Neuronal stem cell (in vitro differentiated cells): ENCODE measurements around the gene ZBTB39.
"Not testable (repeated sequence)": the region's sequence is repeated elsewhere in the genome, so short reads cannot be mapped to it uniquely, and the experiment has no call there.

Experiments
- DNase-seq: peaks from one replicate; pipeline ENCODE4 v3.0.0-alpha.2; 2013; ENCODE audit warnings: low spot score
- H2AFZ ChIP-seq: one replicate; pipeline ENCODE4 v1.6.1; 2013; ENCODE audit warnings: mild to moderate bottlenecking, low read length, inconsistent platforms
- H2AK5ac ChIP-seq: 2 replicates; pipeline ENCODE4 v1.6.1; 2013; ENCODE audit warnings: low read depth, mild to moderate bottlenecking, inconsistent platforms, low read length, moderate library complexity, mixed read lengths
- H2BK120ac ChIP-seq: 2 replicates; pipeline ENCODE4 v1.6.1; 2013; ENCODE audit warnings: low read depth, mild to moderate bottlenecking, inconsistent platforms, low read length, moderate library complexity, mixed read lengths
- H2BK12ac ChIP-seq: one replicate; pipeline ENCODE4 v1.6.1; 2013; ENCODE audit warnings: low read length, inconsistent platforms
- H2BK15ac ChIP-seq: 2 replicates; pipeline ENCODE4 v1.6.1; 2013; ENCODE audit warnings: mild to moderate bottlenecking, low read length, inconsistent platforms, mixed read lengths
- H2BK5ac ChIP-seq: one replicate; pipeline ENCODE4 v1.6.1; 2013; ENCODE audit warnings: inconsistent platforms, mild to moderate bottlenecking, low read length, moderate library complexity
- H3K14ac ChIP-seq: one replicate; pipeline ENCODE4 v1.6.1; 2013; ENCODE audit warnings: low read length, inconsistent platforms
- H3K18ac ChIP-seq: 2 replicates; pipeline ENCODE4 v1.6.1; 2013; ENCODE audit warnings: low read length, inconsistent platforms
- H3K23ac ChIP-seq: 2 replicates; pipeline ENCODE4 v1.6.1; 2013; ENCODE audit warnings: low read depth, mild to moderate bottlenecking, mixed read lengths, low read length, inconsistent platforms; ENCODE audit not compliant: poor library complexity
- H3K27ac ChIP-seq: replicated peaks from 3 replicates; pipeline ENCODE4 v1.5.1; 2013; ENCODE audit warnings: low read length, inconsistent platforms
- H3K27me3 ChIP-seq, 3 experiments: 2 replicates each; pipeline ENCODE4 v1.6.1; 2013; ENCODE audit warnings: low read length in 3 of 3, mild to moderate bottlenecking in 2 of 3, inconsistent platforms in 1 of 3, low read depth in 1 of 3, mixed read lengths in 1 of 3, moderate library complexity in 1 of 3; ENCODE audit not compliant: control insufficient read depth in 3 of 3, insufficient read depth in 3 of 3
- H3K36me3 ChIP-seq, 2 donors: replicated peaks in 1 of 2; 2 replicates each; pipeline ENCODE4 v1.6.1; 2013; ENCODE audit warnings: low read length in 2 of 2; ENCODE audit not compliant: control insufficient read depth in 2 of 2, insufficient read depth in 2 of 2
- H3K4ac ChIP-seq: 2 replicates; pipeline ENCODE4 v1.6.1; 2013; ENCODE audit warnings: inconsistent platforms, mild to moderate bottlenecking, low read length, moderate library complexity
- H3K4me1 ChIP-seq, 2 donors: 1 replicate in 1 of 2; 2 replicates in 1 of 2; pipeline ENCODE4 v1.6.1; 2013; ENCODE audit warnings: low read length in 2 of 2, low read depth in 1 of 2; ENCODE audit not compliant: control insufficient read depth in 2 of 2, insufficient read depth in 1 of 2
- H3K4me2 ChIP-seq: one replicate; pipeline ENCODE4 v1.6.1; 2013; ENCODE audit warnings: mild to moderate bottlenecking, low read length, inconsistent platforms; ENCODE audit not compliant: insufficient read depth, poor library complexity, severe bottlenecking
- H3K4me3 ChIP-seq, 2 donors: 2 replicates each; pipeline ENCODE4 v1.5.1; 2013; ENCODE audit warnings: low read length in 2 of 2, mild to moderate bottlenecking in 2 of 2, inconsistent platforms in 1 of 2, moderate library complexity in 1 of 2
- H3K79me1 ChIP-seq: one replicate; pipeline ENCODE4 v1.6.1; 2013; ENCODE audit warnings: low read depth, mild to moderate bottlenecking, inconsistent platforms, low read length, moderate library complexity
- H3K9ac ChIP-seq: one replicate; pipeline ENCODE4 v1.6.1; 2013; ENCODE audit warnings: mild to moderate bottlenecking, low read depth, low read length, inconsistent platforms; ENCODE audit not compliant: poor library complexity
- H3K9me3 ChIP-seq, 2 donors: replicated peaks in 1 of 2; 2 replicates each; pipeline versions ENCODE3 to v1.6.1; 2013; ENCODE audit warnings: low read length in 2 of 2, mild to moderate bottlenecking in 2 of 2, inconsistent platforms in 1 of 2, low read depth in 1 of 2, mixed read lengths in 1 of 2, moderate library complexity in 1 of 2; ENCODE audit not compliant: control insufficient read depth in 2 of 2, insufficient read depth in 1 of 2
- H4K8ac ChIP-seq: one replicate; pipeline ENCODE4 v1.6.1; 2013; ENCODE audit warnings: low read depth, mild to moderate bottlenecking, inconsistent platforms, low read length, moderate library complexity
- H4K91ac ChIP-seq: one replicate; pipeline ENCODE4 v1.6.1; 2013; ENCODE audit warnings: low read length, low read depth, mild to moderate bottlenecking, inconsistent platforms; ENCODE audit not compliant: poor library complexity
- WGBS, 2 donors: extraction: QIAGEN DNeasy Blood & Tissue Kit; methylation state at CpG; one replicate each; pipeline ENCODE4 v1.1.7; 2013; ENCODE audit warnings: missing lambda C conversion rate in 2 of 2, mixed read lengths in 1 of 2; ENCODE audit not compliant: insufficient read length in 2 of 2, insufficient replicate concordance in 1 of 2; ENCODE audit errors: extremely low coverage in 2 of 2; 5-methylcytosine and 5-hydroxymethylcytosine counted together

ZBTB39 gene

DNA sequence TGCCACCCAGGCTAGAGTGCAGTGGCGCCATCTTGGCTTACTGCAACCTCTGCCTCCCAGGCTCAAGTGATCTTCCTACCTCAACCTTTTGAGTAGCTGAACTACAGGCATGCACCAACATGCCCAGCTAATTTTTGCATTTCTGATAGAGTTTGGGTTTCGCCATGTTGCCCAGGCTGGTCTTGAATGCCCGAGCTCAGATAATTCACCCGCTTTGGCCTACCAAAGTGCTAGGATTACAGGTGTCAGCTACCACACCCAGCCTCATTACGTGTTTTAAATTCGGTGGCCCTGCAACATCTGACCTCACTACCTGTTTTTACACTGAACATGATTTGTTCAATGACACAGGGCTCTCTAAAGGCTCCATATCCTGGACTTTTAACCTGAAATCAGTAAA lies 26.1 kb downstream of the ZBTB39 start:
- no peak for DNase-seq
- Histone ChIP-seq H3K4ac (no peak overlapping the region), H3K4me2 (no peak overlapping the region), H3K23ac (no peak overlapping the region), H2AFZ (no peak overlapping the region), H3K79me1 (no peaks in the 10 kb centered on the region), H3K27ac (no peak overlapping the region), H3K4me1 (no peaks in the 10 kb centered on the region), H3K14ac (no peak overlapping the region), H4K91ac (no peak overlapping the region), H2BK5ac (no peak overlapping the region), H4K8ac (no peak overlapping the region), H2BK12ac (no peak overlapping the region), H3K9me3 (no peaks in the 10 kb centered on the region), H3K9ac (no peak overlapping the region), H3K36me3 (peaks cover 0 to 3% of the 10 kb centered on the region in 2 donors), H2BK15ac (no peak overlapping the region), H2AK5ac (no peak overlapping the region), H3K27me3 (no peaks in the 10 kb centered on the region), H3K4me3 (no peak overlapping the region), H3K18ac (no peak overlapping the region), H2BK120ac (no peak overlapping the region)
- WGBS, 2 donors, result no CpG with 5 or more reads among the region's 6 CpGs

DNA sequence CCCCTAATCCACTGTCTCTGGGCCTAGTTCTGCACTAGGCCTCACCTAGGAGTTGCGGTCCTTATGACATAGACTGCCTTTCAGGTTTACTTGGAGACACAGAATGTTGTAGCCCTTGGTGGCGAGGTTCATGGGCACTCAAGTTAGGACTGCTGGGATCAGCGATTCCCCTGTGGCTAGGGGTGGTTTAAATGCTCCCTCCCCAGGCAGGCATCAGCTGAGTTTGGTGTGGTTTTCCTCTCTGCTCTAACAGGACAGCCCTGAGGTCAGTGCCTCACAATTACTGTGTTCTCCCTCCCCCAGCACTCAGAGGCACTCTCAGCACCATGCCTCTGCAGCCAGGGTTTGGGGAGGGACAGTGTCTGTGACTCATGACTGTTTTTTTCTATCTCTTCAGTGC lies 26.7 kb downstream of the ZBTB39 start:
- Histone ChIP-seq H2BK120ac (no peak overlapping the region), H3K4ac (no peak overlapping the region), H3K27me3 (no peaks in the 10 kb centered on the region), H3K9me3 (no peaks in the 10 kb centered on the region), H2BK5ac (no peak overlapping the region), H2AFZ (no peak overlapping the region), H3K27ac (no peak overlapping the region), H3K36me3 (peaks cover 0 to 3% of the 10 kb centered on the region in 2 donors), H4K8ac (no peak overlapping the region), H2BK15ac (no peak overlapping the region), H3K14ac (no peak overlapping the region), H3K4me1 (no peaks in the 10 kb centered on the region), H4K91ac (no peak overlapping the region), H3K9ac (no peak overlapping the region), H3K23ac (no peak overlapping the region), H2AK5ac (no peak overlapping the region), H3K4me3 (no peak overlapping the region), H3K4me2 (no peak overlapping the region), H3K18ac (no peak overlapping the region), H3K79me1 (no peaks in the 10 kb centered on the region), H2BK12ac (no peak overlapping the region)
- no peak for DNase-seq
- WGBS, 2 donors, result no CpG with 5 or more reads among the region's 3 CpGs

DNA sequence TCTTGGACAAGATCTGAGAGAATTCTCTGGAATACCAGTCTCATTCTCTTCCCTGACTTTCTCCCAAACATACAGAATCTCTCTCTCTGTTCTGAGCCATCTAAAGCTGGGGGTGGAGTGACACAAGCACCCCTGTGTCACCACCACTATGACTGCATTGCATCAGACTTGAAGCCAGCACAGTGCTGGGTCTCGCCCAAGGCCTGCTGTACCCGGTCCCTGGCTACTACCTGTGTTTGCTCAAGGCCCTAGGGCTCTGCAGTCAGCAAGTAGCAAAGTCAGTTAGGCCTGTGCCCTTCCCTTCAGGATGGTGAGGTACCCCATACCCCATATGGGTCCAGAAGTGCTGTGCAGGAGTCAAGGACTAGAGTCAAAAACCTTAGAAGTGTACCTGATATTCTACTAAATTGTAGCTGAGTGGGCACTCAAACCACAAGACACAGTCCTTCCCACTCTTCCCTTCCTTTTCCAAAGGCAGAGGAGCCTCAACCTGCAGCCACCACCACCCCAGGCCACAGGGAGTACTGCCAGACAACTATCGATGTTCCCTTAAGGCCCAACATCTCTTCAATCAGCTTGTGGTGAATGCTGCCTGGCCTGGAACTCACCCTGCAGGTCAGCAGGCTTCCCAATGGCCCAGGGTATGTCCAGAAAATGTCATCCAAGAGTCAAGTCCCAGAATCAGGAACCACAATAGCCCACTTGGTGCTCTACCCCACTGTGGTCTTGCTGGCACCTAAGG lies 27.8 kb downstream of the ZBTB39 start:
- H3K27ac ChIP-seq, result no peak overlapping the region
- H3K79me1 ChIP-seq, result no peaks in the 10 kb centered on the region
- H4K91ac ChIP-seq, result no peak overlapping the region
- H3K4ac ChIP-seq, result no peak overlapping the region
- H3K9me3 ChIP-seq, result no peaks in the 10 kb centered on the region
- no peak overlapping the region for H3K23ac ChIP-seq
- H2BK120ac ChIP-seq, result no peak overlapping the region
- no peak overlapping the region for H2AFZ ChIP-seq
- no peak overlapping the region for H2BK5ac ChIP-seq
- peaks cover 0 to 3% of the 10 kb centered on the region in 2 donors for H3K36me3 ChIP-seq
- no peak overlapping the region for H3K18ac ChIP-seq
- H3K27me3 ChIP-seq, result no peaks in the 10 kb centered on the region
- H2AK5ac ChIP-seq, result no peak overlapping the region
- H3K14ac ChIP-seq, result no peak overlapping the region
- H3K4me2 ChIP-seq, result no peak overlapping the region
- H2BK12ac ChIP-seq, result no peak overlapping the region
- H3K4me1 ChIP-seq, result no peaks in the 10 kb centered on the region
- H3K4me3 ChIP-seq, result no peak overlapping the region
- WGBS, 2 donors, result no CpG with 5 or more reads among the region's 3 CpGs
- H4K8ac ChIP-seq, result no peak overlapping the region
- no peak for DNase-seq
- H3K9ac ChIP-seq, result no peak overlapping the region
- no peak overlapping the region for H2BK15ac ChIP-seq

DNA sequence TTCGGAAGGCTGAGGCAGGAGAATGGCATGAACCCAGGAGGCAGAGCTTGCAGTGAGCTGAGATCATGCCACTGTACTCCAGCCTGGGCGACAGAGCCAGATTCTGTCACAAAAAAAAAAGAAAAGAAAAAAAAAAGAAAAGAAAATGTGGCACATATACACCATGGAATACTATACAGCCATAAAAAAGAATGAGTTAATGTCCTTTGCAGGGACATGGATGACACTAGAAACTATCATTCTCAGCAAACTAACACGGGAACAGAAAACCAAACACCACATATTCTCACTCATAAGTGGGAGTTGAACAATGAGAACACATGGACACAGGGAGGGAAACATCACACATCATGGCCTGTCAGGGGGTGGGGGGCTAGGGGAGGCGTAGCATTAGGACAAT lies 29.0 kb downstream of the ZBTB39 start:
- H3K27ac ChIP-seq, H2AFZ ChIP-seq, H3K4ac ChIP-seq, H2BK120ac ChIP-seq, H3K23ac ChIP-seq, H2BK5ac ChIP-seq, H3K9me3 ChIP-seq, H3K4me1 ChIP-seq, H3K36me3 ChIP-seq, H4K91ac ChIP-seq, H4K8ac ChIP-seq, H3K79me1 ChIP-seq, H3K4me2 ChIP-seq, H2BK15ac ChIP-seq, H3K18ac ChIP-seq, DNase-seq, H3K14ac ChIP-seq, H3K9ac ChIP-seq, H2BK12ac ChIP-seq, H3K4me3 ChIP-seq, H3K27me3 ChIP-seq, H2AK5ac ChIP-seq: not testable (repeated sequence)
- WGBS, 2 donors, result no CpG with 5 or more reads among the region's 4 CpGs
